Measurements from ENCODE around the gene AKT1S1.
"Not testable (repeated sequence)": the region's sequence is repeated elsewhere in the genome, so short reads cannot be mapped to it uniquely, and the experiment has no call there.

AKT1S1 gene

GRCh38 chr19:49877020-49877878, at the start of gene AKT1S1, which contains the start of gene TBC1D17:
AKT1S1 (minus strand) TSS chr19:49877355; CDS start chr19:49873295, 4,060 bp downstream.
TBC1D17 (plus strand) TSS chr19:49877702; CDS start chr19:49877724, 22 bp downstream.
- no peaks in the 10 kb centered on the region for H3K9me3 Mint-ChIP-seq
- no peak within 1 kb of the TSS for H3K4me3 Mint-ChIP-seq
- no peak for TF ChIP-seq CTCF (IDR thresholded peaks at IDR 0.05; ENCODE audit: unreplicated experiment in 3 of 3)
- H3K36me3 Mint-ChIP-seq (ENCODE audit: low read depth), result peaks cover 34% of the 10 kb centered on the region
- peaks cover 4% of the 10 kb centered on the region for H3K4me1 Mint-ChIP-seq
- H3K27me3 Mint-ChIP-seq (ENCODE audit: low read depth), result no peaks in the 10 kb centered on the region
- H3K27ac Mint-ChIP-seq, result no peak within 1 kb of the TSS

- H3K36me3 Mint-ChIP-seq (ENCODE audit: low read depth), result peaks cover 43% of the 10 kb centered on the region
- no peaks in the 10 kb centered on the region for H3K27me3 Mint-ChIP-seq (ENCODE audit: low read depth)
- H3K4me1 Mint-ChIP-seq, result peaks cover 49% of the 10 kb centered on the region
- no peaks in the 10 kb centered on the region for H3K9me3 Mint-ChIP-seq
- peak overlapping the region; percentile 30 to 63 (median 50) for H3K4me3 Mint-ChIP-seq
- TF ChIP-seq CTCF (IDR thresholded peaks at IDR 0.05; ENCODE audit: unreplicated experiment in 3 of 3), result no peak
- no peak overlapping the region for H3K27ac Mint-ChIP-seq
Observed at GRCh38 chr19:49926515-49926914, 49.4 kb upstream of the AKT1S1 start.

- TF ChIP-seq CTCF (IDR thresholded peaks at IDR 0.05; ENCODE audit: unreplicated experiment in 3 of 3), result no peak
- H3K27me3 Mint-ChIP-seq (ENCODE audit: low read depth), result no peaks in the 10 kb centered on the region
- H3K9me3 Mint-ChIP-seq, result no peaks in the 10 kb centered on the region
- peaks cover 36% of the 10 kb centered on the region for H3K36me3 Mint-ChIP-seq (ENCODE audit: low read depth)
- peaks cover 49% of the 10 kb centered on the region for H3K4me1 Mint-ChIP-seq
- H3K27ac Mint-ChIP-seq, result peak overlapping the region in 2 of 3 experiments; percentile 50 to 56
- H3K4me3 Mint-ChIP-seq, result peak overlapping the region; percentile 7 to 66 (median 63)
Observed at GRCh38 chr19:49925486-49925885, 48.3 kb upstream of the AKT1S1 start.

- H3K4me3 Mint-ChIP-seq, result peak overlapping the region in 2 of 3 experiments; percentile 36 to 54
- peaks cover 32% of the 10 kb centered on the region for H3K36me3 Mint-ChIP-seq (ENCODE audit: low read depth)
- H3K4me1 Mint-ChIP-seq, result peaks cover 44% of the 10 kb centered on the region
- not testable (repeated sequence) for H3K9me3 Mint-ChIP-seq; H3K27me3 Mint-ChIP-seq (ENCODE audit: low read depth)
- H3K27ac Mint-ChIP-seq, result peak overlapping the region in 1 of 3 experiments; percentile 64
Observed at GRCh38 chr19:49924881-49925210, 47.7 kb upstream of the AKT1S1 start.

- H3K27ac Mint-ChIP-seq, result peak overlapping the region; percentile 58 to 74 (median 64)
- peak overlapping the region in 2 of 3 experiments; percentile 36 to 54 for H3K4me3 Mint-ChIP-seq
- peaks cover 37% of the 10 kb centered on the region for H3K36me3 Mint-ChIP-seq (ENCODE audit: low read depth)
- peaks cover 42% of the 10 kb centered on the region for H3K4me1 Mint-ChIP-seq
- TF ChIP-seq CTCF (IDR thresholded peaks at IDR 0.05; ENCODE audit: unreplicated experiment in 3 of 3), result no peak
- H3K9me3 Mint-ChIP-seq, result no peaks in the 10 kb centered on the region
- no peaks in the 10 kb centered on the region for H3K27me3 Mint-ChIP-seq (ENCODE audit: low read depth)
Observed at GRCh38 chr19:49924004-49924880, 47.1 kb upstream of the AKT1S1 start.

All from nephron (organoid).